Measurements from ENCODE around the gene ARFGAP3.

ARFGAP3 gene

DNA sequence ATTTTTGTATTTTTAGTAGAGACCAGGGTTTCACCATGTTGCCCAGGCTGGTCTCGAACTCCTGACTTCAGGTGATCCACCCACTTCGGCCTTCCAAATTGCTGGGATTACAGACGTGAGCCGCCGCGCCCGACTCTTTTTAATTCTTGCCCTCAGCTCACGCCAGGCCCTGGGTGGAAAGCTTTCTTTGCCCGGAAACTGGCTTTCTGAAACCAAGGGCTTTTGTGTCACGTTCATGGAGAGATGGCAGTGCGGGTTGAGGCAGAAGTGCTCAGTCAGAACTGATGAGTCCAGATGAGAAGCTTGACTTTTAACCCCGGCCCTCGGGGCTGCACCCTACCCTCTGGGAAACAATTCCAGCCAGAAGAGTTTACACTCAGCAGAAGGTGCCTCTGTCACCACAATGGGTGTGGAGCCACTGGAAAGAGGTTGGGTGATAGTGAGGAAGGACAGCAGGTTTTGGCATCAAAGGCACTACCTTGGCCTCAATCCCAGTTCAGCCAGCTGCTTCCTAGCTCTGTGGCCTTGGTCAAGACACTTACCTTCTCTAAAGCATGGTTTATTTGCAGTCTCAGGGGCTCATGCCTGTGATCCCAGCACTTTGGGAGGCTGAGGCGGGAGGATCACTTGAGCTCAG is 890 bp upstream of the ARFGAP3 start:
- no peak for DNase-seq

DNA sequence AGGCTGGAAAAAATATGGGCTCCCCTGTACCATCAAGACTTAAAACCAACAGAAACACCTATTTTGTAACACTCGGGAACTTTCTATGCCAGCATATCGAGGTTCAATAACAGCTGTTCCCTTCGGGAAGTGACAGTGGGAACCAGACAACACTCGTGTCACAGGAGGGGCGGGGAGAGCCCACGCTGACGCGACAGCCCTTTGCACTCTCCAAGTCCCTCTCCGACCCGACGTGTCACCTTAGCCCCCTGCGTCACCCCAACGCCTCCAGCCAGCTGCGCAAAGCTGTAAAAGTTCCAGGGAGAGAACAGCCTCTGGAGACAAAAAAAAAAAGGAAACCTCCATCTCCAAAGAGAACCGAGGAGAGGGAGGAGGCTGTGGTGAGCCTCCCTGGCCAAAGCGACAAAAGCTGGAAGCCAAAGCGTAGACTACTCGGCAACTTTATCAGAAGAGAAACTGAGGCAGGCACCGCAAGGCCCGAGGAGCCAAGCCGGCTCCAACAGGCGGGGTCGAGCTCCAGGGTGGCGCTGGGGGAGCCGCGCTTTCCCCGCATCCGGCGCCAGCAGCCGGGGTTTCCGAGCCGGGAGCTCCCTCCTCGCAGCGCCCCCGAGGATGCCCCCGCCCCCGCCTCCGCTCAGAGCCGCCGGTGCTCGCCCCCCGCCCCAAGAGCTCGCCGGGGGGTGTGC is 751 bp downstream of the ARFGAP3 start:
- DNase-seq, result no peak

DNA sequence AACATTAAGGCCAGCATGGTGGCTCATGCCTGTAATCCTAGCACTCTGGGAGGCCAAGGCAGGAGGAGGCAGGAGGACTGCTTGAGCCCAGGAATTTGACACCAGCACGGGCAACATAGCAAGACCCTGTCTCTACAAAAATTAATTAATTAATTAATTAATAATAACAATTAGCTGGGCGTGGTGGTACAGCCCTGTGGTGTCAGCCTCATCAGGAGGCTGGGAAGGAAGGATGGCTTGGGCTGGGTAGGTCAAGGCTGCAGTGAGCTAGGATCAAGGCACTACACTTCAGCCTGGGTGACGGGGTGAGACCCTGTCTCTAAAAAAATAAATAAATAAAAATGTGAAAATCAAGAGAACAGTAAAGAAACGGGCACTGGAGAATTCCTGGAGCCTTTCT is 1.4 kb downstream of the ARFGAP3 start:
- no peak for DNase-seq

DNA sequence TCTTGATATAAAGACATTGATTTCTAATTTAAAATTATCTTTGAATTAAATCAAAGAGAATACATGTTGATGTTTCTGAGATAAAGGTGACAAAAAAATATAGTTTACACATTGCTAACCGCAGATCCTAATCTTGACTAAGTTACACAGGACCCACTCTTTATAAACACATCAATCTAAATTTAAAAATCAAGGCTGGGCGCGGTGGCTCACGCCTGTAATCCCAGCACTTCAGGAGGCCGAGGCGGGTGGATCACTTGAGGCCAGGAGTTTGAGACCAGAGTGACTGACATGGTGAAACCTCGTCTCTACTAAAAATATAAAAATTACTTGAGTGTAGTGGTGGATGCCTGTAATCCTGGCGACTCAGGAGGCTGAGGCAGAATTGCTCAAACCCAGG is 1.9 kb downstream of the ARFGAP3 start:
- DNase-seq, result no peak

DNA sequence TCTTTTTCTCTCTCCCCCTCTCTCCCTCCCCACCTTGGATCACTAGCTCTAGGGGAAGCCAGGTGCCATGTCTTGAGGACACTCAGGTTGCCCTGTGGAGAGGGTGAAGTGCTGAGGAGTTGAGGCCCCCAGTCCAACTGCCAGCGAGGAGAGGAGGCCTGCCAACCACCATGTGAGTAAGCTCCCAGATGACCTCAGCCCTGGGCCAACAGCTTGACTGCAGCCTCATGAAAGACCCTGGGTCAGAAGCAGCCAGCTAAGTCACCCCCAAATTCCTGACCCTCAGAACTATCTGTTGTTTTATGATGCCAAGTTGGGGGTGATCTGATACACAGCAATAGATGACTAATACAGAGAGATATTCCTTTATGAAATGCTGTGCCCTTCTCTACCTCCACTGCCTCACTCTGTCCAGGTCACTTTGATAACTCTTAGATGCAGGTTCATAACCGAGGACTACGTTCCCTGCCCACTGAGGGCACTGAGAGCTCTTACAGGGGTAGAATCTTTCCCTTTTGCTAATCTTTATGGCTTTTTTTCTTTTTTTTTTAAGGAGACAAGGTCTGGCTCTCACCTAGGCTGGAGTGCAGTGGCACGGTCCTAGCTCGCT is 8.0 kb downstream of the ARFGAP3 start:
- no peak for DNase-seq

DNA sequence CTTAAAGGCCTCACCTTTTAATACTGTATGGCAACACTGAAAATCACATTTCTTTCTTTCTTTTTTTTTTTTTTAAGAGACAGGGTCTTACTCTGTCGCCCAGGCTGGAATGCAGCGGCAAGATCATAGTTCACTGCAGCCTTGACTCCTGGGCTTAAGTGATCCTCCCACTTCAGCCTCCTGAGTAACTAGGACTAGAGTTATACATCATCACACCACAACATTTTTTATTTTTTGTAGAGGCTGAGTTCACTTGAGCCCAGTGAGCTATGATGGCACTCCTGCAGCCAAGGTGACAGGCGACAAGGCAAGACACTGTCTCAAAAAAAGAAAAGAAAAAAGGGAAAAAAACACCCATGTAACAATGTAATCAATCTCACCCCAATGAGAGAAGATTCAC is 10.0 kb downstream of the ARFGAP3 start:
- no peak for DNase-seq

DNA sequence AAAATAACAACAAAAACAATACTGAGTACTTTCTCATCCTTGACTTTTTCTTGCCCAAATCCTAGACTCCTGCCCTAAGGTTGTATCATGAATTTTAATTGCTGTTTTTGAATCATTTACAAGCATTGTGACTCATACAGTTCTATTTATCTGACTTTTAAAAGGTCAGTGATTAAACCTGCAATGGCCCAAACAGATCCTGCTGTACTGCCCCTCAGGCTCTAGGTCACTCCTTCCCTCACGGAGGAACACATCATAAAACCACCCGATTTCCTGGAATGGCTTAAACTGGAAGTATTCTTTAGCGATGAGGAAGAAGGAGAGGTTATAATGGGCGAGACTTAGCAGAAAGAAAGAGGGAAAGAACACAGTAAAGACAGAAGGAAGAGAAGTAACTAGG is 12.3 kb downstream of the ARFGAP3 start:
- DNase-seq, result no peak

DNA sequence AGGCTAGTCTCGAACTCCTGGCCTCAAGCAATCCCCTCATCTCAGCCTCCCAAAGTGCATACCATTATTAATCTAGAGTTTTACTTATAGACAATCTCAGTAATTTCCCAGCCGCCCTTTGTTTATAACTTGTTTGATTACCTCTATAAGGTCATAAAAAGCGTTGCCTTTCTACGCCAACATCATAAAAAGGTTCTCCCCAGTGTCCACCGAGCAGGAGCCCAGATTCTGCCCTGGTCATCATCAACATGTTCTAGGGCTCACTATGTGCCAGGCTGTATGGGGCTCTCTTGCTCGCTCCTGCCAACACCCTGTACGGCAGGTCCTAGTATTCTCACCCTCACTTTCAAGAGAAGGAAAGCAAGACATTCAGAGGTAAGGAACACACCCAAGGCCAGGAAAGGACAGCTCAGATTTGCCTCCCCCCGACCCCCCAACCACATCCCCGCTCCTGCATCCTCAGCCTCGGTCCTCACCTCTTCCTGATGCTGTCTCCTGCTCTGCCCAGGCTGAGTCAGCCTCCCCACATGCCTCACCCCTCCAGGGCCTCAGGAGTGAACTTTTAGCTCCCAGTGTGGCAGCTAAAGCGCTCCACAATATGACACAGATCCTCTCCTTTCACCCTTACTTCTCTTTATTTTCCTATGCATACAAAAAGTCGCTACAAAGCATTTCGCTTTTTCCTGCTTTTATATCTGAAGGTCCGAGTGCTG is 14.3 kb downstream of the ARFGAP3 start:
- DNase-seq, result no peak

DNA sequence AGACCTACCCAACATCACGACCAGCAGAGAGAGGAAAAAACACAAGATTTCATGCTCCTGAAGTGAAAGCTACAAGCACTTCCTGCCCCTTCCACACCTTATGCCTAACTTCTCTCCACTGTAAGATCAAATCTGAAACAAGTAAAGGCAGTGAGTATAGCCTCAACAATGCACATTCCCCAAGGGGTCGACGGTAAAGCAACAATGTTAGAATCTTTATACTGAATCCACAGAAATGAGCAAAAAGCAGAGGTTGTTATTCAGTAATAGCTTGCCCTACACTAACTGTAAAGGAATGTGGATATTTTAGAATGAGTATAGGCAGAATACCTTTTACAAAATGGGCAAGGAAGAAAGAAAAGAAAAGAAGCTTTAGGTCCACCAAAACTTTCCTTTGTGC is 15.6 kb downstream of the ARFGAP3 start:
- DNase-seq, result no peak

DNA sequence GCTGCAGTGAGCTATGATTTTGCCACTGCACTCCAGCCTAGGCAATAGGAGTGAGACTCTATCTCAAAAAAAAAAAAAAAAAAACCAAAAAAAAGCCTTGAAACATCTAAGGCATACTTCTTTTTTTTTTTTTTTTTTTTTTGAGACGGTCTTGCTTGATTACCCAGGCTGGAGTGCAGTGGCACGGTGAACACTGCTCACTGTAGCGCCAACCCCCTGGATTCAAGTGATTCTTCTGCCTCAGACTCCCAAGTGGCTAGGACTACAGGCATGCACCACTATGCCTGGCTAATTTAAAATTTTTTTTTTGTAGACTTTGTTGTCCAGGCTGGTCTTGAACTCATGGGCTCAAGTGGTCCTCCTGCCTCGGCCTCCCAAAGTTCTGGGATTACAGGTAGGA is 19.5 kb downstream of the ARFGAP3 start:
- DNase-seq, result no peak

DNA sequence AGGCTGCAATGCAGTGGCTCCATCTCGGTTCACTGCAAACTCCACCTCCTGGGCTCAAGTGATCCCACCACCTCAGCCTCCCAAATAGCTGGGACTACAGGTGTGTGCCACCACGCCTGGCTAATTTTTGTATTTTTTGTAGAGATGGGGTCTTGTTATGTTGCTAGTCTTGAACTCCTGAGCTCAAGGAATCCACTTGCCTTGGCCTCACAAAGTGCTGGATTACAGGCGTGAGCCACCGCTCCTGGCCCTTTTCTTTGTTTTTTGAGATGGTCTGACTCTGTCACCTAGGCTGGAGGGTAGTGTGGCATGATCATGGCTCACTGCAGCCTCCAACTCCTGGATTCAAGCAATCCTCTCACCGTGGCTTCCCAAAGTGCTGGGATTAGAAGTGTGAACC is 21.0 kb downstream of the ARFGAP3 start:
- no peak for DNase-seq

DNA sequence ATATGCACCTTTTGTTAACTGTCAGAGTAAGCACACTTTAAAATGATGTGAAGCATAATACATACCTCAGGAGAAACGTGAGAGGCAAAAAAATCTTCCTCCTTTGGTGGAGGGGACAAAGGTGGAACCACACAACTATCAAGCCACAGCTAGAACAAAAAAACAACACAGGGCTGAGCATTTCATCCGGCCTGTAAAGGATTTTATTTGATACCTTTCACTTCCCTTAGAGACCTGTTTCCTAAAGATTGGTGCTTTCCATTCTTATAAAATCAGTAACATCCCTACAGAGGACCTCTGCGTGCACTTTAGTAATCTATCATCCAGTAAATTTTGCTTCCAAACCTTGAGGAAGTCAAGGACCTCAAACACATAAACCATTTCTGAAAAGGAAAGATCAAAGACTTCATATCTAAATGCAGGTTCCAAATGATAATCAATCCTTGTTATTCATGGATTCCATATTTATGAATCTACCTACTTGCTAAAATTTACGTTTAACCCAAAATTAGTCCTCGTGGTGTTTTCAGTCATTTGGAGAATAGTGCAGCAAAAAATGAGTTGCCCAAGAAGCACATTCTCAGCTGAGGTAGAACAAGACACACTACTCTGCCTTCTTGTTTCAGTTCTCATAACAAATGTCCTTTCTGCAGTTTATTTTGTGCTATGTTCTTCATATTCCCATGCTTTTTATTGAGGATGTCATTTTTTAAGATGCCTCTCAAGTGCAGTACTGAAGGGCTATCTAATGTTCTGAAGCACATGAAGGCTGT is 22.7 kb downstream of the ARFGAP3 start:
- no peak for DNase-seq

DNA sequence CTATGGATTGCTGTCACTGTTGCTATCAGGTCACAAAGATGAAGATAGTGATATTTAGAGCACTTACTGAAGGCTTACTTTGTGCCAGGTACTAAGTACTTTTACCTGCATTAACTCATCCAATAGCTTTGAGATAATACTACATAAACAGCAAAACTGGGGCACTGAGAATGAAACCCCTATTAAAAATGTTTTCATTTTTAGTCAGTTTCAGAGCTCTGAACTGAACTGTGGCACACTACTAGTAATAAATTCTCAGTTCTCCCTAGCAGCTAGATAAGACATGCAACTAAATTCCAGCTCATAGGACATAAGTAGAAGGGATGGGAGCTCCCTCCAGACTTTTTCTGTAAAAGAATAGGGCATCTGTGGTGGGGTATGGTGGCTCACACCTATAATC is 24.0 kb downstream of the ARFGAP3 start:
- no peak for DNase-seq

DNA sequence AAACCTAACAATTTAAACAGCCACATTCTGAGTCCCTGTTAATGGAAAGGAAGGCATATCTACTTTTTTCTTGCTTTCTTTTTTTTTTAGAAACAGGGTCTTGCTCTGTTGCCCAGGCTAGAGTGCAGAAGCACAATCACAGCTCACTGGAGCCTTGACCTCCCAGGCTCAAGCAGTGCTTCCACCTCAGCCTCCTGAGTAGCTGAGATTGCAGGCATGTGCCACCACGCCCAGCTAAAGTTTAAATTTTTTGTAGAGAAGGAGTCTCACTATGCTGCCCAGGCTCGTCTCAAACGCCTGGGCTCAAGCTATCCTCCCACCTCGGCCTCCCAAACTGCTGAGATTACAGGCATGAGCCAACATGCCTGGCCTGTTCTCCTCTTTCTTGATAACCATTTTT is 25.4 kb downstream of the ARFGAP3 start:
- DNase-seq, result no peak

DNA sequence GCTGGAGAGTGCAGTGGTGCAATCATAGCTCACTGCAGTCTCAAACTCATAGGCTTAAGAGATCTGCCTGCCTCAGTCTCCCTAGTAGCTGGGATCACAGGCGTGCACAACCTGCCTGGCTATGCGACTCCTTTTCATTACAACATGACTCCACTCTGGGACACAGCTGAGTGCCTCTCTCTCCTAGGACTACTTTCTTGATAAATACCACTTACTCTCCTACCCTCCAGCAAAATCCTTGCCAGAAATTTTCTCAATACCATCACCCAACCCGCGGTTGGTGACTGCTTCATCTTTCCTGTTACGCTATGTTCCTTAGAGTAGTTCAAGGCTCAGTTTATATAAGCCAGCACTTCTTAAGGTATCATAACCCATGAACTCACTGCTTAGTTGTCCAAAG is 26.9 kb downstream of the ARFGAP3 start:
- no peak for DNase-seq

DNA sequence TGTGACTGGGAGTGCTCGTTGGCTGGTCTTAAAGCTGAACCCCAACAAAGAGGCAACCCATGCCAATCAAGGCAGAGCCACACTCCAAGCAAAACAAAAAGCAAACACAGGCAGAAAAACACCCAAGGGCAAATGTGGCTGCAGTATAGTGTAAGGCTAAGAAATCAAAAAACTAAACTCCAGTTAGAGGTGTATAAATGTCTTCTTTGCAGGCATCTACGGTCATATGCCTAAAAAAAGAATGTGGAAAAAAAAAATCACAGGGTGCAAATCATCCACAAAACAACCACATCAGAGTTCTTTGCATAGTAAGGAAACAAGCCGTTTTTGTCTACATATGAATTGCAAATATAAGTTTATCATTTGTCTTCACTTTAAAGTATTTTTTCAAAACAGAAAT is 27.8 kb downstream of the ARFGAP3 start:
- no peak for DNase-seq

DNA sequence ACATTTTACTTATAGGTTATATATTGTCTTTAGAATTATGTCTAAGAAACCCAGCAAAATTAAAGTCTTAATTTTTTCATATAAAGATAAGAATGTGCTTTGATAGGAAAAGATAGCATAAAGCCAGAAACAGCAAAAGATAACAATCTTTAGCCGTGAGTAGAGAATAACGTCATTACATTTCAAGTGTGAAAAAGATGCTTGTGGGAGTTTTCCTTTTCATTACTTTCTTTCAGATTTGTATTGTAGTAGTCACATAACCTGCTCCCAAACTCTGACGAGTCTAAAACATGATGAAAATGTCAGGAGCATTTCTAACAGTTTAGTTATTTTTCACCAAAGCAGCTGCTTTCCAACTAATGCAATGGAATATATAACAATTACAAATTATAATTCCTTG is 31.3 kb downstream of the ARFGAP3 start:
- DNase-seq, result no peak

DNA sequence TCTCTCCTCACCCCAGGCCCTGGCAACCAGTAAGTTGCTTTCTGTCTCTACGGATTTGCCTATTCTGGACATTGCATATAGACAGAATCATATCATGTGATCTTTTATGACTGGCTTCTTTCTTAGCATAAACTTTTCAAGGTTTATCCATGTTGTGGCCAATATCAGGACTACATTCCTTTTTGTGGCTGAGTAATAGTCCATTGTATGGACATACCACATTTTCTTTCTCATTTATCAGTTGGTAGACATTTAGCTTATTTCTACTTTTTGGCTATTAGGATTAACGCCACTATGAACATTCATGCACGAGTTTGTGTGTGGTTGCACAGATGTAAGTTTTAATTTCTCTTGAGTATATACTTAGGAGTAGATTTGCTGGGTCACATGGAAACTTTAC is 35.7 kb downstream of the ARFGAP3 start:
- DNase-seq, result no peak

DNA sequence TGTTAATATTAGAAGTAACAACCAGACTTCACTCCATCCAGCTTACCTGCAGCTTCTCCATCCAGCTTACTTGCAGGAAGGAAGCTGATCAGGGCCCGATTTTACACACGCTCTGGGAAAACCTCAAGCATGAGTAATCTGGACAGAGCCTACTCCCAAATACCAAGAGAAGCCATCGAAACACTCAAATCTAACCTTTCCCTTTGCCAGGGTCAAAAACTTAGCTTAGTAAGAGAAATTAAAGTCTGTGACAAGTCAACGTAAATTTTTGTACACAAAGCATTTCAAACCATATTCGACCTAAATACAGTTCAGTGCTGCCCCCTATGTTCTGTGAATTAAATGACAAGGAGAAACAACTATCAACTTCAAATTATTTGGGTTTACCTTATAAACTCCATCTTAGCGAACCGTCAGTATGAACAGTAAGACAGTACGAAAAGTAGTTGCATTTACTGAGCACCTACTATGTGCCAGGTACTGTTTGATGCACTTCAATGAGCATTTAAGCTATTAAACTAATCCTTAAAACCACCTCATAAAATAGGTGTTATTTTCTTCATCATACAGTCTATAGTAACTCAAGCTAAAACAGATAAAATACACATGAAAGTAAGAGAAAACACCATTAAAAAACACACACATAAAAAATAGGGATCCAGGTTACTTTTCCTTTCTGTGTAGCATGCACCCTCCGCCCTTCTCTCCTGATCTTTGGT is 36.9 kb downstream of the ARFGAP3 start:
- no peak for DNase-seq

DNA sequence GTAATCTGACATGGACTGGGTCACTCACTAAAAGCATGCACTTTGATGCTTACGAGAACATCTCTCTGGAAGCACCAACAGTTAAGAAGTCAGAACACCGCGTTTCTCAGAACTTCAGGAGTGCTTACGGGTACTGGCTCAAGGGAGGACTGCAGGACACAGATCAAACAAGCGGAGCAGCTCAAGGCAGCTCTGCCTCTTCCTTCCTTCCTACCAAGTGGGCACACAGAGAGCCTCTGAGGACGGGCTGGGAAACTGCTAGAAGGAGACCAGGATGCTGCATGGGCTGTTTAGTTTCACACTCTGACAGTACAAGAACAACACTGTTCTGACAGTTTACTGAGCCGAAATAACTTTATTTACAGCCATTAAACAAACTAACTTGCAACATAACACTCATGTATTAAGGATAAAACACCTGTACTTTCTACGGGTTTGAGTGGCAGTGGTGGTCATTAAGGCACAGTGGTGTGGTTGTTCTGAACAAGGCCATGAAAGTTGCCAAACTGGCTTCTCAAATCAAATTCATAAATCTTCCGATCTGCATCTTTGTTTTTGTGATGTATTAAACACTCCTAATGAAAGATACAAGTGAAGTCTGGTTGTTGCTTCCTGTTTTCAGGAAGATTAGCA is 37.5 kb downstream of the ARFGAP3 start:
- no peak for DNase-seq

DNA sequence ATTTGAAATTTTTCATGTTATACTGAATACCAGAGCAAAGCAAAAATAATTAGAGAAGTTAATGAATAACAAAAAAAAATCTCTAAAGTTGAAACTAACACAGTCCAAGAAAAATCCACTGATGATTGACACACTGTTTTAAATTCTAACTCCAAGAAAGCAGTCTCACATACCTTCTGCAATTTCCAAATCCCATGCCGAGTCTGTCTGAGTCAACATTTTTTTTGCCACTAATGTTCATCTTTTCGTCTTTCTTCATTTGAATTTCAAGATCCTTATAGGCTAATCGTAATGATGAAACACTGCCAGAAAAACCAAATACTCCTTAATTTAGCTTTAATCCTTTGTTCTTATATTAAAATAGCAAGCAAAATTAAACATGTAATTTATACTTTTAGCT is 39.5 kb downstream of the ARFGAP3 start:
- DNase-seq, result no peak

DNA sequence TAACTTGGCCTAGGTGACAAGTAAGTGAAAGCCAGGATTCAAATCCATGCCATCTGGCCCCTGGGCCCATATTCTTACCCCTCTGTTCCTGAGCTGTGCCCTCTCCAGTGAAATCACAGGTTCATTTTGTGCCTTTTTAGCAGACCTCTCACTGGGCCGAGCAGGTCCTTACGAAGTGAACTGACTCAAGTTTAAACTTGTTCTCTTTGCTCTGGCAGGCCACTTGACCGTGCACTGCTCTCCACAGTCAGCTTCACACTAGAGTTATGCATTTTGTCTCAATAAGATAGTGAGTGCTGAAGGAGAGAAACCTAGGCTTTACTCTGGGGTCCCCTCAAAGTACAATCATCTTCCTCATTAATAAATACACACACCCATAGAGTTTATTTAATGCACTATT is 40.7 kb downstream of the ARFGAP3 start:
- no peak for DNase-seq

Data from NCI-H1417 treated with DMSO at 0.1 percent for 48 hours (cell line).